Measurements from ENCODE around the gene TEX35. TPM values are rescaled to one million over a fixed set of nuclear protein-coding genes. Genes with fewer than 3 reads are reported as not detected.

TEX35 gene
- total RNA-seq, 4 donors from 2014 or later: not detected

DNA sequence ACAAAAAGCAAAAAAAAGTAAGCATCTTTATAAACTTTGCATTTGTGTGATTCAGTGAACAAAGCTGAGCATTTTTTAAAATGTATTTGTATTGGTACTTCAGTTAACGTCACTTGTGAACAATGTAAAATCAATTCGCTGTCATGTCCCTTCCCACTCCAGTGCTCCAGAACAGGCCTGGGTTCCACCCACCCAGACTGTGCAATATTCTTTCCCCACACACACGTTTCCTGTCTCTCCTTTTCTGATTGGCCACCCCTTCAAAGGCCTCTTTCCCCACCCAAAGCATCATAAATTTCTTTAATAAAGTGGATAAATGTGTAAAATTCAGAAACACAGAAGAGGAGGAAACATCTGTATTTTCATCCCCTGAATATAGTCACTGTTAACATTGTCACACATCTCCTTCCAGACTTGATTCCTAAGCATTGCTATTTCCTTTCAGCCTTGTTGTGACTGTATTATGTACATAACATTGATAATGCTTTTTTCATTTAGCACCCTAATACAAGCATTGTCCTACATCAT lies 28.1 kb upstream of the TEX35 start:
- no peak for DNase-seq
- Histone ChIP-seq H3K27ac (no peak overlapping the region), H3K9me3 (no peaks in the 10 kb centered on the region), H3K4me1 (no peaks in the 10 kb centered on the region), H3K4me3 (no peak overlapping the region), H3K36me3 (no peaks in the 10 kb centered on the region), H3K27me3 (no peaks in the 10 kb centered on the region)
- TF ChIP-seq, protein P1, sequence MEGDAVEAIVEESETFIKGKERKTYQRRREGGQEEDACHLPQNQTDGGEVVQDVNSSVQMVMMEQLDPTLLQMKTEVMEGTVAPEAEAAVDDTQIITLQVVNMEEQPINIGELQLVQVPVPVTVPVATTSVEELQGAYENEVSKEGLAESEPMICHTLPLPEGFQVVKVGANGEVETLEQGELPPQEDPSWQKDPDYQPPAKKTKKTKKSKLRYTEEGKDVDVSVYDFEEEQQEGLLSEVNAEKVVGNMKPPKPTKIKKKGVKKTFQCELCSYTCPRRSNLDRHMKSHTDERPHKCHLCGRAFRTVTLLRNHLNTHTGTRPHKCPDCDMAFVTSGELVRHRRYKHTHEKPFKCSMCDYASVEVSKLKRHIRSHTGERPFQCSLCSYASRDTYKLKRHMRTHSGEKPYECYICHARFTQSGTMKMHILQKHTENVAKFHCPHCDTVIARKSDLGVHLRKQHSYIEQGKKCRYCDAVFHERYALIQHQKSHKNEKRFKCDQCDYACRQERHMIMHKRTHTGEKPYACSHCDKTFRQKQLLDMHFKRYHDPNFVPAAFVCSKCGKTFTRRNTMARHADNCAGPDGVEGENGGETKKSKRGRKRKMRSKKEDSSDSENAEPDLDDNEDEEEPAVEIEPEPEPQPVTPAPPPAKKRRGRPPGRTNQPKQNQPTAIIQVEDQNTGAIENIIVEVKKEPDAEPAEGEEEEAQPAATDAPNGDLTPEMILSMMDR (IDR thresholded peaks at IDR 0.05): no peak
- TF ChIP-seq POLR2A (IDR thresholded peaks at IDR 0.05): no peak
- intact Hi-C loops (cut with DNase I; ENCODE audit: low total_unique reads): no loop called here

DNA sequence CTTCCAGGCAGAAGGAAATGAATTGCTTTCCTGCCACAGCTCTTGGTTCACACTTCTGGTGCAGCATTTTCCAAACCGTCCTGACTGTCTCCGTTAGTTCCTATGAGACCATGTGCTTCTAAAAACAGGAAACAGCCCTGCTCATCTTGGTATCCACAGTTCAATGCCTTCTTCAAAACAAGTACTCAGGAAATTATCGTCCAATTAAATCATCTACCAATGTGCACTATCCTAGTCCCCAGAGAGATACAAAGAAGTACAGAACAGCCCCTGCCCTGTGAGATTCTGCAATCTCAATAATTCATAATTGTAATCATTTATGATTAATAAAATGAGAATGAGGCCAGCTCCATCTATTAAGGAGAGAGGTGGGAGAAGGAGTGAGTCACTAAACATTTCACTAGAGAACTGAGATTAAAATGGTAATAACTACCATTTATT lies 27.3 kb upstream of the TEX35 start:
- Histone ChIP-seq H3K36me3 (no peaks in the 10 kb centered on the region), H3K9me3 (no peaks in the 10 kb centered on the region), H3K4me3 (no peak overlapping the region), H3K27ac (no peak overlapping the region), H3K27me3 (no peaks in the 10 kb centered on the region), H3K4me1 (no peaks in the 10 kb centered on the region)
- TF ChIP-seq POLR2A (IDR thresholded peaks at IDR 0.05): no peak
- TF ChIP-seq, protein P1 (IDR thresholded peaks at IDR 0.05): no peak
- intact Hi-C loops (cut with DNase I; ENCODE audit: low total_unique reads): no loop called here
- DNase-seq: no peak

DNA sequence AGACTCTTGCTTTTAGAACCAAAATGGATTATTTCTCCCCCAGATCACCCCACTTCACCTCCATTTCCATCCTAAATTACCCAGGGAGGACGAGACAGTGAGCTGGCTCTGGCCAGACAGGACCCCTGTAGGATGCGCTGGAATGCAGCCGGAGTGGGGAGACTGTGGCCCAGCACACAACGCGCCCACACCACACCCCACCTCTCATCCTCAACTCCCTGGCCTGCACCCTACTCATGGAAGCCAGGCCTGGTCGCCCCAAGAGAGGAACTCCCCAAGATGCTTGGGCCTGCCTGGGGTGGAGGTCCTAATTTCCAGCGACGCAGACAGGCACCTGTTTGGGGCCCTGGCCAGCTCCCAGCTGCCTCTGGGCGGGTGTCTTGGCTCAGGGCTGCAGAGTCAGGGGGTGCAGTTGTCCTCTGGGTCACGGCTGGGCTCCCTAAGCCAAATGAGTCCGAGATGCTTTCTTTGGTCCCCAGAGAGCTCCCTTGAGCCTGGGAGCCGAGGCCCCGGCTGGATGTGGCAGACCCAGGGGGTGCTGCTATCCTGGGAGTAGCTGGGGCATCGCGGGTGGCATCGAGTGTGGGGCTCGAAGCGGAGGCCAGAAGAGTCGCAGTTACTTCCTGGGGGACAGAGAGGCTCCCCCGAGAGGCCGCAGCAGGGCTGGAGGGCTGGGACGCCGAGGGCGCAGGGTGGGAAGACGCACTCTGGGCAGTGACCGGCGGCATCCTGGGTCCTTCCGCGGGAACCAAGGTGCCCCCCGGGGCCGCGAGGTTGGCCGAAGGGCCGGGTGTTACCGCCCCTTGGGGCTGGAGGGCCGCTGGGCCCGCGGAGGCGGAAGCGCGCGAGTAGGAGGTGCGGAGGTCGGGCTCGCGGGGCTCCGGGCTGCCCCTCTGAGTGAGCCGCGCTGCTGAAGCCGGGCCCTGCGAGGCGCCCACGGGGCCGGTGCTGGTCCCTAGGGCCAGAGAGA lies 26.5 kb upstream of the TEX35 start:
- no peak overlapping the region for H3K4me3 ChIP-seq
- H3K27ac ChIP-seq: no peak overlapping the region
- no peaks in the 10 kb centered on the region for H3K4me1 ChIP-seq
- TF ChIP-seq POLR2A (IDR thresholded peaks at IDR 0.05): no peak
- TF ChIP-seq, protein P1 (IDR thresholded peaks at IDR 0.05): no peak
- no peak for DNase-seq
- H3K36me3 ChIP-seq: no peaks in the 10 kb centered on the region
- intact Hi-C loops (cut with DNase I; ENCODE audit: low total_unique reads): no loop called here
- no peaks in the 10 kb centered on the region for H3K27me3 ChIP-seq
- no peaks in the 10 kb centered on the region for H3K9me3 ChIP-seq

DNA sequence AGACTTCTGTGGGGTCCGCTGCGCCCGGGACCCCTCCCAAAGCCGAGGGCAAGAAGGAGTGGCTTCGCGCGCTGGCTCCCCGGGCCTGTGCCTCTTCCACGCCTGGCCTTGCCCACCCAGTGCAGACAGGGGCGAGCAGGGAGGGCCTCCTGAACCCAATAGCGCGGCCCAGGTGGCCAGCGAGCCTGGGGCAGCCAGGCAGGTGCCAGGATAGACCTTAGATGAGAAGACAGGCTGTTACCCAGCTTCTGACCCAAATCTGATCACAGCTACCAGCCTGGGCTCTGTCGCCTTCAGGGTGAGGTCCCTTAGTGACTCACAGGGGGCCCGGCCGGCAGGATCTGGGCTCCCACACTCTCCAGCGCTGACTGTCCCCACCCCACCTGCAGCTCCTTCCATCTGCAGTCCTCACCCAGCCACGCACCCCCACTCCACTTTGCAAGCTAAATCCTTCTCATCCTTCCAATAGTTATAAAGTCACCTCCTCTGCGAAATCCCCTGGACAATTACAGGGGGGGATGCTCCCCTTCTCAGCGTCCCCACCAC lies 25.8 kb upstream of the TEX35 start:
- Histone ChIP-seq H3K27me3 (no peaks in the 10 kb centered on the region), H3K4me1 (no peaks in the 10 kb centered on the region), H3K4me3 (no peak overlapping the region), H3K9me3 (no peaks in the 10 kb centered on the region), H3K36me3 (no peaks in the 10 kb centered on the region), H3K27ac (no peak overlapping the region)
- intact Hi-C loops (cut with DNase I; ENCODE audit: low total_unique reads): no loop called here
- no peak for TF ChIP-seq POLR2A (IDR thresholded peaks at IDR 0.05)
- TF ChIP-seq, protein P1 (IDR thresholded peaks at IDR 0.05): no peak
- DNase-seq: no peak

DNA sequence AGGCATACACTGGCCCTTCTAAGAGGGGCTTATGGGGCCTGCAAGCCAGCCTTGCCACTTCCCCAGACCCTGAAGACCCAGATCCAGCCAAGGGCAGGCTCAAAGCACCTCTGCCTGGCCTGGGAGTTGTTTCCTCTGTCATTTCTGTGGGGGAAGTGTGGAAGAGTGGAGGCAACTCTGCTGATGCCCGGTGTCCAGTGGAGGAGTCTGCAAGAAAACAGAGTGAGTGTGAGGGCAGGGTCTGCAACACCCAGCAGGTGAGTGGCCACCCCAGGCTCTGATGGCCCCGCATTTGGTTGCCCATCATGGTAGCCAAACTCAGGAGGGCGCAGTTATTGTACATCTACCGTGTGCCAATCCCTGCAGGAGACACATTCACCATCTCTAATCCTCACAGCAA lies 24.5 kb upstream of the TEX35 start:
- DNase-seq: no peak
- Histone ChIP-seq H3K4me3 (no peak overlapping the region), H3K9me3 (no peaks in the 10 kb centered on the region), H3K27me3 (no peaks in the 10 kb centered on the region), H3K27ac (no peak overlapping the region), H3K4me1 (no peaks in the 10 kb centered on the region), H3K36me3 (no peaks in the 10 kb centered on the region)
- intact Hi-C loops (cut with DNase I; ENCODE audit: low total_unique reads): no loop called here
- no peak for TF ChIP-seq POLR2A (IDR thresholded peaks at IDR 0.05)
- TF ChIP-seq, protein P1 (IDR thresholded peaks at IDR 0.05): no peak

All from uterus (tissue), 4 donors.